MM.1S (cell line): ENCODE measurements around the gene MYL9.

Experiments used
- CTCF ChIP-seq: fragments of 300-600 bp; sonication (generic); IDR thresholded peaks from 2 replicates; pipeline ENCODE4 v1.5.1; 2016; ENCODE audit warnings: antibody characterized with exemption, low read length, mixed read lengths
- EZH2 ChIP-seq: fragments of 300-600 bp; sonication (generic); optimal IDR thresholded peaks from 2 replicates; pipeline ENCODE3; 2017; ENCODE audit warnings: low read depth, mild to moderate bottlenecking, antibody characterized with exemption, low read length, mixed read lengths
- EZH2phosphoT487 ChIP-seq: fragments of 300-600 bp; sonication (generic); IDR thresholded peaks from 2 replicates; pipeline ENCODE4 v1.6.1; 2018; ENCODE audit warnings: antibody characterized with exemption, low read length

- no peak for TF ChIP-seq CTCF
- TF ChIP-seq EZH2, result no peak
- TF ChIP-seq EZH2phosphoT487, result no peak
These were observed 37.0 kb upstream of the MYL9 start for GRCh38 chr20:36504295-36504694.
